Measurements from ENCODE around the gene NME3. TPM values are rescaled to one million over a fixed set of nuclear protein-coding genes. Genes with fewer than 3 reads are reported as not detected.
A peak's percentile ranks its signal among the peaks of the same experiment; 100 is the strongest.

Gene NME3
- total and polyA plus RNA-seq, 2 donors from 2014 or later: 70.8 to 123 TPM

- no peaks in the 10 kb centered on the region for H3K36me3 ChIP-seq (ENCODE audit: control insufficient read depth in 2 of 3, insufficient read depth in 3 of 3, low read length in 3 of 3)
- intact Hi-C loops (cut with DNase I): no loop called here
- H3K9ac ChIP-seq (ENCODE audit: low read length in 3 of 3): no peak overlapping the region
- H3K4me1 ChIP-seq (ENCODE audit: control insufficient read depth in 2 of 3, insufficient read depth in 2 of 3, low read depth in 1 of 3, low read length in 3 of 3): no peaks in the 10 kb centered on the region
- no peak overlapping the region for H3K27ac ChIP-seq (ENCODE audit: low read depth in 2 of 2, low read length in 2 of 2)
- FAIRE-seq (no peak), DNase-seq (peak in 4 of 5 donors; percentile 29 to 72 (median 42))
- no peak for TF ChIP-seq CTCF (IDR thresholded peaks at IDR 0.05; ENCODE audit: borderline replicate concordance, extremely low read depth, insufficient read depth)
- H3K9me3 ChIP-seq (ENCODE audit: control insufficient read depth in 2 of 3, insufficient read depth in 1 of 3, low read length in 3 of 3): no peaks in the 10 kb centered on the region
- H3K4me3 ChIP-seq (ENCODE audit: low read length in 3 of 3): no peak overlapping the region
- no peaks in the 10 kb centered on the region for H3K27me3 ChIP-seq (ENCODE audit: control insufficient read depth, insufficient read depth, low read length)
Measured at GRCh38 chr16:1791943-1792812, 20.8 kb upstream of the NME3 start.

DNA sequence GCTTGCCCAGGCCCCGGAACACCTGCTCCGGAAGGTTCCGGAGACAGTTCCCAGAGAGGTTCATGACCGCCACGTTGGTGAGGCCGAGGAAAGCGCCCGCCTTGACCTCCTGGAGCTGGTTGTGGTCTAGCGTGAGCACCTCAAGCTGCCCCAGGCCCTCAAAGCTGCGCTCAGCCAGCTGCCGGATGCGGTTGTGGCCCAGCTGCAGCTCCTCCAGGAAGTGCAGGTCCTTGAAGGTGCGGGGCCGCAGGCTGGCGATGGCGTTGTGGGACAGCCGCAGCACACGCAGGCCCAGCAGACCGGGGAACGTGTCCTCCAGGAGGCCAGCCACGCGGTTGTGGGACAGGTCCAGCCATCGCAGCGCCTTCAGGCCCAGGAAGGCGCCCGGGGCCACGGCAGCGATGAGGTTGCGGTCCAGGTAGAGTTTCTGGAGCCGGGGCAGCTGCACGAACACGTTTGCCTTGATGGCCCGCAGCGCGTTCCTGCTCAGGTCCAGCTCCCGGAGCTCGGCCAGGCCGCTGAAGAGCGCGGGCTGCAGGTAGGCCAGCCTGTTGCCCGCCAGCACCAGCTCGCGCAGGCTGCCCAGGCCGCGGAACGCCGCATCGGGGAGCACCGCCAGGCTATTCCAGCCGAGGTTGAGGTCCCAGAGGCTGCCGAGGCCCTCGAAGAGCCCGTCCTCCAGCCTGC, 20.1 kb upstream of the NME3 start:
- FAIRE-seq (no peak), DNase-seq (peak in 1 of 5 donors; percentile 66)
- intact Hi-C loops (cut with DNase I): no loop called here
- Histone ChIP-seq H3K4me1 (ENCODE audit: control insufficient read depth in 2 of 3, insufficient read depth in 2 of 3, low read depth in 1 of 3, low read length in 3 of 3) (no peaks in the 10 kb centered on the region), H3K27ac (ENCODE audit: low read depth in 2 of 2, low read length in 2 of 2) (no peak overlapping the region), H3K4me3 (ENCODE audit: low read length in 3 of 3) (no peak overlapping the region), H3K27me3 (ENCODE audit: control insufficient read depth, insufficient read depth, low read length) (no peaks in the 10 kb centered on the region), H3K9me3 (ENCODE audit: control insufficient read depth in 2 of 3, insufficient read depth in 1 of 3, low read length in 3 of 3) (no peaks in the 10 kb centered on the region), H3K9ac (ENCODE audit: low read length in 3 of 3) (no peak overlapping the region), H3K36me3 (ENCODE audit: control insufficient read depth in 2 of 3, insufficient read depth in 3 of 3, low read length in 3 of 3) (no peaks in the 10 kb centered on the region)
- TF ChIP-seq CTCF (IDR thresholded peaks at IDR 0.05; ENCODE audit: borderline replicate concordance, extremely low read depth, insufficient read depth): no peak

DNA sequence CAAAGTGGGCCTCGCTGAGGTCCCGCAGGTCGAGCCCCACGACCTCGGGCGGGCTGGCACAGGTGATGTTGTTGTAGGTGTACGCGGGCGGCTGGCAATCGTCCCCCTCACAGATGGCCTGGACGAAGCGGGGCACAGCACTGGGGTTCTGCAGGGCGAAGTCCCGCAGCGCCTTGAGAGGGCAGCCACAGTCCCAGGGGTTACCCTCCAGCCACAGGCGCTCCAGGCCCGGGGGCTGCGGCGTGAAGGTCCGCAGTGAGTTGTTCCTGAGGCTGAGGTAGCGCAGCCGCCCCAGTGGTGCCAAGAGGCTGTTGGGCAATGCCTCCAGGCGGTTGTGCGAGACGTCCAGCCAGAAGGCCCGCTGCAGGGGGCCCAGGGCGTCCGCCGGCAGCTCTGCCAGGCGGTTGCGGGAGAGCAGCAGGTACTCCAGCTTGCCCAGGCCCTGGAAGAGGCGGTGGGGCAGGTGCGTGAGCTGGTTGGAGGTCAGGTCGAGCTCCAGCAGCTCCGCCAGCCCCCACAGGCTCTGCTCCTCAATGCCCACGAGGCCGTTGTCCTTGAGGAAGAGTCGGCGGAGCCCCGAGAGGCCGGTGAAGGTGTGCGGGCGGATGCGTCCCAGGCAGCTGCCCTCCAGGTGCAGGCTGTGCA, 19.4 kb upstream of the NME3 start:
- no peak overlapping the region for H3K9ac ChIP-seq (ENCODE audit: low read length in 3 of 3)
- H3K4me3 ChIP-seq (ENCODE audit: low read length in 3 of 3): no peak overlapping the region
- no peaks in the 10 kb centered on the region for H3K27me3 ChIP-seq (ENCODE audit: control insufficient read depth, insufficient read depth, low read length)
- TF ChIP-seq CTCF (IDR thresholded peaks at IDR 0.05; ENCODE audit: borderline replicate concordance, extremely low read depth, insufficient read depth): no peak
- intact Hi-C loops (cut with DNase I): no loop called here
- no peaks in the 10 kb centered on the region for H3K36me3 ChIP-seq (ENCODE audit: control insufficient read depth in 2 of 3, insufficient read depth in 3 of 3, low read length in 3 of 3)
- H3K9me3 ChIP-seq (ENCODE audit: control insufficient read depth in 2 of 3, insufficient read depth in 1 of 3, low read length in 3 of 3): no peaks in the 10 kb centered on the region
- H3K27ac ChIP-seq (ENCODE audit: low read depth in 2 of 2, low read length in 2 of 2): no peak overlapping the region
- DNase-seq (peak in 1 of 5 donors; percentile 68), FAIRE-seq (no peak)
- H3K4me1 ChIP-seq (ENCODE audit: control insufficient read depth in 2 of 3, insufficient read depth in 2 of 3, low read depth in 1 of 3, low read length in 3 of 3): no peaks in the 10 kb centered on the region
